GM23338 (cell line): ENCODE data around the gene DNAJA3. TPM values are rescaled to one million over a fixed set of nuclear protein-coding genes. Genes with fewer than 3 reads are reported as not detected.
A peak's percentile ranks its signal among the peaks of the same experiment; 100 is the strongest.

Experiments
- ATAC-seq: fragments of 200-7000 bp; cut with Tn5 transposase; 3 replicates; pipeline ENCODE4 v1.9.1; 2020
- DNase-seq: peaks from one replicate; pipeline ENCODE4 v3.0.0-alpha.2; 2015; ENCODE audit warnings: low spot score
- H2AFZ ChIP-seq: fragments of 200-600 bp; sonication (generic); 2 replicates; pipeline ENCODE4 v1.8.0; 2016; ENCODE audit warnings: antibody characterized with exemption, mild to moderate bottlenecking, moderate library complexity
- H3F3A ChIP-seq: fragments of 200-600 bp; sonication (generic); replicated peaks from 2 replicates; pipeline ENCODE4 v1.8.0; 2017; ENCODE audit warnings: antibody characterized with exemption, mixed run types, low read depth
- H3K27ac ChIP-seq: fragments of 200-600 bp; sonication (generic); 2 replicates; pipeline ENCODE4 v1.6.1; 2016; ENCODE audit warnings: low read depth
- H3K27me3 ChIP-seq: fragments of 200-600 bp; sonication (generic); 2 replicates; pipeline ENCODE4 v1.8.0; 2016; ENCODE audit warnings: mild to moderate bottlenecking, mixed run types, moderate library complexity; ENCODE audit not compliant: insufficient read depth
- H3K36me3 ChIP-seq: fragments of 200-600 bp; sonication (generic); 2 replicates; pipeline ENCODE4 v1.8.0; 2016; ENCODE audit warnings: mild to moderate bottlenecking; ENCODE audit not compliant: insufficient read depth
- H3K4me1 ChIP-seq: fragments of 200-600 bp; sonication (generic); 2 replicates; pipeline ENCODE4 v1.8.0; 2016; ENCODE audit warnings: mild to moderate bottlenecking, moderate library complexity; ENCODE audit not compliant: insufficient read depth
- H3K4me2 ChIP-seq: fragments of 200-600 bp; sonication (generic); 2 replicates; pipeline ENCODE4 v1.7.1; 2017; ENCODE audit warnings: mixed run types
- H3K4me3 ChIP-seq: fragments of 200-600 bp; sonication (generic); 2 replicates; pipeline ENCODE4 v1.6.1; 2016; ENCODE audit warnings: mixed run types
- H3K79me2 ChIP-seq: fragments of 200-600 bp; sonication (generic); replicated peaks from 2 replicates; pipeline ENCODE4 v1.8.0; 2017; ENCODE audit warnings: mild to moderate bottlenecking; ENCODE audit not compliant: insufficient read depth
- H3K9me2 ChIP-seq: fragments of 200-600 bp; sonication (generic); 2 replicates; pipeline ENCODE4 v1.8.0; 2017; ENCODE audit not compliant: insufficient read depth
- H4K20me1 ChIP-seq: fragments of 200-600 bp; sonication (generic); replicated peaks from 2 replicates; pipeline ENCODE4 v1.8.0; 2017; ENCODE audit warnings: mild to moderate bottlenecking; ENCODE audit not compliant: insufficient read depth
- H3K27ac Mint-ChIP-seq: 2 replicates; pipeline ENCODE4 v1.8.0; 2020; ENCODE audit warnings: inconsistent platforms, mild to moderate bottlenecking, moderate library complexity, mixed read lengths
- H3K27me3 Mint-ChIP-seq: 3 replicates; pipeline ENCODE4 v1.8.0; 2022; ENCODE audit warnings: low read depth, mild to moderate bottlenecking, moderate library complexity, mixed read lengths, inconsistent platforms; ENCODE audit not compliant: insufficient read depth, poor library complexity
- H3K36me3 Mint-ChIP-seq: 3 replicates; pipeline ENCODE4 v1.8.0; 2021; ENCODE audit warnings: low read depth, mild to moderate bottlenecking, inconsistent platforms, moderate library complexity, mixed read lengths
- H3K4me1 Mint-ChIP-seq: 3 replicates; pipeline ENCODE4 v1.8.0; 2020; ENCODE audit warnings: mild to moderate bottlenecking, inconsistent platforms, mixed read lengths
- H3K4me3 Mint-ChIP-seq: 3 replicates; pipeline ENCODE4 v1.8.0; 2021; ENCODE audit warnings: moderate library complexity, mild to moderate bottlenecking, inconsistent platforms, mixed read lengths
- H3K9me3 Mint-ChIP-seq: 3 replicates; pipeline ENCODE4 v1.8.0; 2020; ENCODE audit warnings: moderate library complexity, mild to moderate bottlenecking, inconsistent platforms, mixed read lengths
- CREB1 ChIP-seq: fragments of 250-450 bp; sonication (Bioruptor Pico); IDR thresholded peaks from 2 replicates; pipeline ENCODE4 v1.5.0; 2020; ENCODE audit warnings: low read depth, mild to moderate bottlenecking, moderate library complexity
- EZH2 ChIP-seq: fragments of 200-600 bp; sonication (generic); IDR thresholded peaks from one replicate; pipeline ENCODE4 v1.8.0; 2017; ENCODE audit warnings: antibody characterized with exemption, mild to moderate bottlenecking, low read depth; ENCODE audit not compliant: unreplicated experiment
- EZH2phosphoT487 ChIP-seq: fragments of 200-600 bp; sonication (generic); IDR thresholded peaks from one replicate; pipeline ENCODE4 v1.8.1; 2018; ENCODE audit warnings: antibody characterized with exemption; ENCODE audit not compliant: unreplicated experiment
- NANOG ChIP-seq: IDR thresholded peaks from 2 replicates; pipeline ENCODE4 v1.6.1; 2016; ENCODE audit warnings: antibody characterized with exemption, borderline replicate concordance
- POLR2AphosphoS5 ChIP-seq: IDR thresholded peaks from 2 replicates; pipeline ENCODE4 v1.6.1; 2016; ENCODE audit warnings: antibody characterized with exemption, low read depth
- STAT1 ChIP-seq: IDR thresholded peaks from one replicate; pipeline ENCODE4 v1.6.1; 2016; ENCODE audit warnings: antibody characterized with exemption; ENCODE audit not compliant: unreplicated experiment
- ZNF114 ChIP-seq: fragments of 250-450 bp; sonication (Bioruptor Pico); IDR thresholded peaks from 2 replicates; pipeline ENCODE4 v1.5.0; 2020; ENCODE audit warnings: mild to moderate bottlenecking, moderate library complexity
- ZNF331 ChIP-seq: fragments of 250-450 bp; sonication (Bioruptor Pico); IDR thresholded peaks from 2 replicates; pipeline ENCODE4 v1.5.0; 2020; ENCODE audit warnings: low read depth, mild to moderate bottlenecking, moderate library complexity
- polyA plus RNA-seq: library from polyadenylated mRNA; unstranded; fragments of >200 nt; fragmentation: Nextera tagmentation; extraction: Ambion mirVana; gene quantifications from 2 replicates; pipeline ENCODE4 v1.2.1, GENCODE V29; 2016
- total RNA-seq: library from RNA; depleted of rRNA; stranded (reverse); fragments of >200 nt; shearing (Covaris generic); gene quantifications from 2 replicates; pipeline ENCODE4 v1.2.3, GENCODE V29; 2014
- TF ChIP-seq, protein P1 (sequence below), 2 experiments: fragments of 200-600 bp in 1 of 2; sonication (generic) in 1 of 2; conservative IDR thresholded peaks; 2 replicates each; pipeline versions ENCODE4 v1.5.1 to v1.6.1; 2016 to 2017; ENCODE audit warnings: antibody characterized with exemption in 2 of 2, low read depth in 2 of 2, mild to moderate bottlenecking in 2 of 2, moderate library complexity in 1 of 2
- TF ChIP-seq, protein P2 (sequence below): IDR thresholded peaks from 2 replicates; pipeline ENCODE4 v1.6.1; 2016; ENCODE audit warnings: antibody characterized with exemption

DNAJA3 gene
- total and polyA plus RNA-seq, 2 experiments from 2014 or later = 56.3 to 75.5 TPM

DNA sequence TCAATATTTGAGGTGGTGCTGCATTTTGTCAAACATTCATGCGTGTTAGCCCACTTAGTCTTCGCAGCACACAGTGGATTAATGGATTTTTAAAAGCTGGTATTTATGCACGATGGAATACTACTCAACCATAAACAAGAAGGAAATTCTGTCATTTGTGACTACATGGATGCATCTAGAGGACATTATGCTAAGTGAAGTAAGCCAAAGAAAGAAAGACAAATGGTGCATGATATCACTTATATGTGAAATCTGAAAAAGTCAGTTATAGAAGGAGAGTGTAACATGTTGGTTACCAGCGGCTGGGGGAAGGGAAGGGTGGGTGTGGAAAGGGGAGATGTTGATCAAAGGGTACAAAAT lies 73.5 kb downstream of the DNAJA3 start:
- ATAC-seq (no peak), DNase-seq (no peak)
- Histone ChIP-seq H3K4me3 (no peak overlapping the region), H3K36me3 (no peaks in the 10 kb centered on the region), H3K9me2 (no peaks in the 10 kb centered on the region), H3K27ac (no peak overlapping the region), H2AFZ (no peak overlapping the region), H3F3A (0 out of 2 replicates have a peak, but pooled peaks cover 3% of the 10 kb centered on the region), H3K4me2 (no peak overlapping the region), H3K27me3 (no peaks in the 10 kb centered on the region), H3K79me2 (peaks cover 23% of the 10 kb centered on the region; the same call in 1 of the 2 replicates), H3K4me1 (peaks cover 5% of the 10 kb centered on the region; the same call in 1 of the 2 replicates), H4K20me1 (peaks cover 2% of the 10 kb centered on the region; the same call in 1 of the 2 replicates)
- TF ChIP-seq EZH2 (no peak), POLR2AphosphoS5 (no peak), NANOG (no peak), EZH2phosphoT487 (no peak), ZNF114 (CRISPR knock-in tag) (no peak), STAT1 (no peak)
- TF ChIP-seq, protein P1, sequence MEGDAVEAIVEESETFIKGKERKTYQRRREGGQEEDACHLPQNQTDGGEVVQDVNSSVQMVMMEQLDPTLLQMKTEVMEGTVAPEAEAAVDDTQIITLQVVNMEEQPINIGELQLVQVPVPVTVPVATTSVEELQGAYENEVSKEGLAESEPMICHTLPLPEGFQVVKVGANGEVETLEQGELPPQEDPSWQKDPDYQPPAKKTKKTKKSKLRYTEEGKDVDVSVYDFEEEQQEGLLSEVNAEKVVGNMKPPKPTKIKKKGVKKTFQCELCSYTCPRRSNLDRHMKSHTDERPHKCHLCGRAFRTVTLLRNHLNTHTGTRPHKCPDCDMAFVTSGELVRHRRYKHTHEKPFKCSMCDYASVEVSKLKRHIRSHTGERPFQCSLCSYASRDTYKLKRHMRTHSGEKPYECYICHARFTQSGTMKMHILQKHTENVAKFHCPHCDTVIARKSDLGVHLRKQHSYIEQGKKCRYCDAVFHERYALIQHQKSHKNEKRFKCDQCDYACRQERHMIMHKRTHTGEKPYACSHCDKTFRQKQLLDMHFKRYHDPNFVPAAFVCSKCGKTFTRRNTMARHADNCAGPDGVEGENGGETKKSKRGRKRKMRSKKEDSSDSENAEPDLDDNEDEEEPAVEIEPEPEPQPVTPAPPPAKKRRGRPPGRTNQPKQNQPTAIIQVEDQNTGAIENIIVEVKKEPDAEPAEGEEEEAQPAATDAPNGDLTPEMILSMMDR (conservative IDR thresholded peaks at IDR 0.05; ENCODE audit: low read depth in 2 of 2) = no peak
- Mint-ChIP-seq H3K27me3 (peaks cover 8% of the 10 kb centered on the region), H3K36me3 (0 out of 3 replicates have a peak, but pooled peaks cover 3% of the 10 kb centered on the region), H3K4me3 (no peak overlapping the region), H3K27ac (no peak overlapping the region), H3K9me3 (no peaks in the 10 kb centered on the region), H3K4me1 (peaks cover 18% of the 10 kb centered on the region)

DNA sequence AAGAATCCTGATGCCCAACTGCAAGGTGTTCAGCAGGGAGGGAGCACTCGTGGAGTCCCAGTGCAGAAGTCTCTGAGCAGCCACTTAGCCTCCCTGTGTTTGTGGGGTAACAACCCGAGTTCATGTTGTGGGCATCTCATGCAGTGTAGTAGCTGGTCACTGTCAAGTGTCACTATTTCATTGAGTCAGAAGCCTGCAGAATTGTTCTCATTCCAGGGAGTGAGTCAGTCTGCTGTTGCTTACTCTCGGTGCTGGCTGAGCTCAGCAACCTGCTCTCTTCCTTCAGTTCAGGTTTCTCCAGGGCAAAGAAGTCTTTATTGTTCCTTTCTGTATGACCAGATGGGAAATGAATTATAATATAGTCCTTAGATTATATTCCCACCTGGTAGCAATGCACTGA lies 74.6 kb downstream of the DNAJA3 start:
- Histone ChIP-seq H3K4me1 (peaks cover 5% of the 10 kb centered on the region; the same call in 1 of the 2 replicates), H4K20me1 (peaks cover 2% of the 10 kb centered on the region; the same call in 1 of the 2 replicates), H3K4me2 (no peak overlapping the region), H3K79me2 (peaks cover 20% of the 10 kb centered on the region; the same call in 1 of the 2 replicates), H3K36me3 (no peaks in the 10 kb centered on the region), H2AFZ (no peak overlapping the region), H3K4me3 (no peak overlapping the region), H3F3A (0 out of 2 replicates have a peak, but pooled peaks cover 3% of the 10 kb centered on the region), H3K9me2 (no peaks in the 10 kb centered on the region), H3K27ac (no peak overlapping the region), H3K27me3 (no peaks in the 10 kb centered on the region)
- no peak for DNase-seq
- H3K4me3 Mint-ChIP-seq = no peak overlapping the region
- peaks cover 6% of the 10 kb centered on the region for H3K27me3 Mint-ChIP-seq
- H3K27ac Mint-ChIP-seq = no peak overlapping the region
- H3K9me3 Mint-ChIP-seq = no peaks in the 10 kb centered on the region
- peak; percentile 40; the same call in 2 of the 3 replicates for ATAC-seq
- H3K4me1 Mint-ChIP-seq = peaks cover 18% of the 10 kb centered on the region
- H3K36me3 Mint-ChIP-seq = no peaks in the 10 kb centered on the region
- TF ChIP-seq ZNF114 (CRISPR knock-in tag) (no peak), STAT1 (no peak), EZH2phosphoT487 (no peak), ZNF331 (CRISPR knock-in tag) (no peak), POLR2AphosphoS5 (no peak), CREB1 (CRISPR knock-in tag) (no peak)
- TF ChIP-seq, protein P2, sequence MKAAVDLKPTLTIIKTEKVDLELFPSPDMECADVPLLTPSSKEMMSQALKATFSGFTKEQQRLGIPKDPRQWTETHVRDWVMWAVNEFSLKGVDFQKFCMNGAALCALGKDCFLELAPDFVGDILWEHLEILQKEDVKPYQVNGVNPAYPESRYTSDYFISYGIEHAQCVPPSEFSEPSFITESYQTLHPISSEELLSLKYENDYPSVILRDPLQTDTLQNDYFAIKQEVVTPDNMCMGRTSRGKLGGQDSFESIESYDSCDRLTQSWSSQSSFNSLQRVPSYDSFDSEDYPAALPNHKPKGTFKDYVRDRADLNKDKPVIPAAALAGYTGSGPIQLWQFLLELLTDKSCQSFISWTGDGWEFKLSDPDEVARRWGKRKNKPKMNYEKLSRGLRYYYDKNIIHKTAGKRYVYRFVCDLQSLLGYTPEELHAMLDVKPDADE = no peak
- TF ChIP-seq, protein P1 (conservative IDR thresholded peaks at IDR 0.05; ENCODE audit: low read depth in 2 of 2) = no peak
